Ovary (tissue), 3 donors: ENCODE measurements around the gene TRIO.

Experiments
- POLR2A ChIP-seq: fragments of 450-650 bp; IDR thresholded peaks from one replicate; pipeline ENCODE4 v1.6.1; 2017; ENCODE audit warnings: antibody characterized with exemption, mild to moderate bottlenecking, moderate library complexity
- TF ChIP-seq, protein P1 (sequence below), 3 donors: fragments of 450-650 bp in 2 of 3; fragments of 200-600 bp in 1 of 3; IDR thresholded peaks; one replicate each; pipeline versions ENCODE4 v1.5.1 to v1.8.0; 2016 to 2022; ENCODE audit warnings: antibody characterized with exemption in 3 of 3, mild to moderate bottlenecking in 1 of 3
- donor health status: DM: no; HTN: no; CAD: no.

- TF ChIP-seq POLR2A: no peak
- TF ChIP-seq, protein P1, sequence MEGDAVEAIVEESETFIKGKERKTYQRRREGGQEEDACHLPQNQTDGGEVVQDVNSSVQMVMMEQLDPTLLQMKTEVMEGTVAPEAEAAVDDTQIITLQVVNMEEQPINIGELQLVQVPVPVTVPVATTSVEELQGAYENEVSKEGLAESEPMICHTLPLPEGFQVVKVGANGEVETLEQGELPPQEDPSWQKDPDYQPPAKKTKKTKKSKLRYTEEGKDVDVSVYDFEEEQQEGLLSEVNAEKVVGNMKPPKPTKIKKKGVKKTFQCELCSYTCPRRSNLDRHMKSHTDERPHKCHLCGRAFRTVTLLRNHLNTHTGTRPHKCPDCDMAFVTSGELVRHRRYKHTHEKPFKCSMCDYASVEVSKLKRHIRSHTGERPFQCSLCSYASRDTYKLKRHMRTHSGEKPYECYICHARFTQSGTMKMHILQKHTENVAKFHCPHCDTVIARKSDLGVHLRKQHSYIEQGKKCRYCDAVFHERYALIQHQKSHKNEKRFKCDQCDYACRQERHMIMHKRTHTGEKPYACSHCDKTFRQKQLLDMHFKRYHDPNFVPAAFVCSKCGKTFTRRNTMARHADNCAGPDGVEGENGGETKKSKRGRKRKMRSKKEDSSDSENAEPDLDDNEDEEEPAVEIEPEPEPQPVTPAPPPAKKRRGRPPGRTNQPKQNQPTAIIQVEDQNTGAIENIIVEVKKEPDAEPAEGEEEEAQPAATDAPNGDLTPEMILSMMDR (IDR thresholded peaks at IDR 0.05): no peak
Observed at GRCh38 chr5:14348142-14348541, 205.0 kb downstream of the TRIO start.
